Transverse colon (tissue), 4 donors: ENCODE results near the gene PIM2. TPM values are rescaled to one million over a fixed set of nuclear protein-coding genes. Genes with fewer than 3 reads are reported as not detected.

Source experiments
- DNase-seq: peaks from one replicate; pipeline ENCODE4 v3.0.0-alpha.2; 2019
- H3K27ac ChIP-seq, 4 donors: fragments of 200-600 bp; sonication (generic); 2 replicates each; pipeline ENCODE4 v1.5.1; 2016 to 2018; ENCODE audit warnings: inconsistent platforms in 4 of 4
- H3K27me3 ChIP-seq: fragments of 200-600 bp; sonication (generic); 2 replicates; pipeline ENCODE4 v1.5.1; 2017; ENCODE audit warnings: inconsistent platforms
- H3K36me3 ChIP-seq, 4 donors: fragments of 200-600 bp; sonication (generic); 2 replicates each; pipeline ENCODE4 v1.5.1; 2017 to 2019; ENCODE audit warnings: inconsistent platforms in 4 of 4
- H3K4me1 ChIP-seq, 4 donors: fragments of 200-600 bp; sonication (generic); 2 replicates each; pipeline ENCODE4 v1.5.1; 2017 to 2020; ENCODE audit warnings: inconsistent platforms in 4 of 4
- H3K4me3 ChIP-seq, 4 donors: fragments of 200-600 bp; sonication (generic); 1 replicate in 1 of 4; 2 replicates in 3 of 4; pipeline versions ENCODE4 v1.5.1 to v1.6.1; 2017 to 2019; ENCODE audit warnings: inconsistent platforms in 4 of 4
- H3K9me3 ChIP-seq, 2 donors: fragments of 200-600 bp; sonication (generic); 2 replicates each; pipeline ENCODE4 v1.5.1; 2017 to 2019; ENCODE audit warnings: inconsistent platforms in 2 of 2
- EP300 ChIP-seq: sonication (generic); formaldehyde crosslinking; IDR thresholded peaks from one replicate; pipeline ENCODE4 v1.6.1; 2017; ENCODE audit warnings: antibody characterized with exemption, low read depth
- POLR2A ChIP-seq: fragments of 450-650 bp; IDR thresholded peaks from one replicate; pipeline ENCODE4 v1.6.1; 2016; ENCODE audit warnings: antibody characterized with exemption, mild to moderate bottlenecking, moderate library complexity
- POLR2AphosphoS5 ChIP-seq, 3 donors: sonication (generic); formaldehyde crosslinking; IDR thresholded peaks; one replicate each; pipeline ENCODE4 v1.6.1; 2016; ENCODE audit warnings: antibody characterized with exemption in 3 of 3
- WGBS, 2 donors: methylation state at CpG; one replicate each; pipeline ENCODE4 v1.1.5; 2018; ENCODE audit warnings: low coverage in 1 of 2; 5-methylcytosine and 5-hydroxymethylcytosine counted together
- in situ Hi-C, 4 donors: fragments of 200-750 bp; cut with MboI; loops; one replicate each; pipeline versions ENCODE4 v1.15.0 to v1.15.1; 2017; ENCODE audit warnings: low sequenced_read_pairs in 3 of 4, low pct_ligation_motif_present in 1 of 4, low pct_unique_long_range_greater_than_20kb in 1 of 4
- intact Hi-C: fragments of 100-400 bp; cut with DNase I; formaldehyde crosslinking; loops from one replicate; pipeline ENCODE4 v1.15.1; 2023; ENCODE audit warnings: low total_unique reads
- total RNA-seq, 4 donors: library from RNA; depleted of rRNA; stranded (reverse); fragments of >200 nt; gene quantifications; one replicate each; pipeline ENCODE4 v1.1.0, GENCODE V29; 2016
- TF ChIP-seq, protein P1 (sequence below), 5 experiments: fragments of 200-600 bp in 3 of 5; fragments of 450-650 bp in 2 of 5; sonication (generic) in 3 of 5; IDR thresholded peaks; 1 replicate in 2 of 5; 2 replicates in 3 of 5; pipeline ENCODE4 v1.5.1; 2016 to 2017; ENCODE audit warnings: antibody characterized with exemption in 5 of 5, inconsistent platforms in 3 of 5, mild to moderate bottlenecking in 2 of 5, moderate library complexity in 1 of 5

Gene PIM2
- total RNA-seq, 4 donors from 2014 or later = 11.2 to 50.7 (median 20.6) TPM; not detected in 1

DNA sequence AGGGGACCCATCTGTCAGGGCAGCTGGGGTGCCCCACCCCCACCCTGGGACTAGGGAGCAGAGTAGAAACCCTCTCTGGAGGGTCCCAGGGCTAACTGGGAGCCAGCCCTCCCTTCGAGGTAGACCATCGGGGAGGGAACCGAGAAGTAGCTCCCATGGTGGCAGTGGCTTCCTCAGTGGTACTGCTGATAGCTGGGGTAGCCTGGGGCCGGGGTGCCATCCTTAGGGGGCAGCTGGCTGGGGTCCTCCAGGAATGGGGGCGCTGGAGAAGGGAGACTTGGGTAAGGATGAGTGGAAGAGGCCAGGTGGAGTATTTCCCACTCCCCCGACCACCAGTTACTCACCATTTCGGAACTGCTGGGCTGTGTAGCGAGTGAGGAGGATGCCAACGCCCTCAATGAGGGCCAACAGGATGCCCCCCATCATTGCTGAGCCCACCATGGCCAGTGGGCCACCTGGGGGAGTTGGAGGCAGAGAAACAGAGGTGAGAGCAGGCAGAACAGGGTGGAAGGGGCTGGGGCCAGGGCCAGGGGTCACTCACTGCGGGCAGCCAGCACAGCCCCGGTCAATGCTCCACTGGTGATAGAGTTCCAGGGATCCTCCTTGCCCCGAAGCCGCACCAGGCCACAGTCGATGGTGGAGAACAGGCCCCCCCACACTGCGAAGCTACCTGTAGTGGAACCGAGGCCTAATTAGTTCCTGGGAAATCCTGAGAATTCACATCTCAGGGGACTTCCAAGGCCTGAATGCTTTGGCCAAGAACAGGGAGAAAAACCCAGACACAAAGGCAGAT, 25.1 kb downstream of the PIM2 start:
- DNase-seq = no peak
- Histone ChIP-seq H3K9me3 (no peaks in the 10 kb centered on the region), H3K27ac (no peak overlapping the region), H3K27me3 (no peaks in the 10 kb centered on the region), H3K36me3 (no peaks in the 10 kb centered on the region), H3K4me3 (no peak overlapping the region), H3K4me1 (peaks cover 0 to 22% (median 9%) of the 10 kb centered on the region in 4 donors)
- TF ChIP-seq EP300 (no peak), POLR2A (no peak), POLR2AphosphoS5 (IDR thresholded peaks at IDR 0.05) (no peak)
- TF ChIP-seq, protein P1, sequence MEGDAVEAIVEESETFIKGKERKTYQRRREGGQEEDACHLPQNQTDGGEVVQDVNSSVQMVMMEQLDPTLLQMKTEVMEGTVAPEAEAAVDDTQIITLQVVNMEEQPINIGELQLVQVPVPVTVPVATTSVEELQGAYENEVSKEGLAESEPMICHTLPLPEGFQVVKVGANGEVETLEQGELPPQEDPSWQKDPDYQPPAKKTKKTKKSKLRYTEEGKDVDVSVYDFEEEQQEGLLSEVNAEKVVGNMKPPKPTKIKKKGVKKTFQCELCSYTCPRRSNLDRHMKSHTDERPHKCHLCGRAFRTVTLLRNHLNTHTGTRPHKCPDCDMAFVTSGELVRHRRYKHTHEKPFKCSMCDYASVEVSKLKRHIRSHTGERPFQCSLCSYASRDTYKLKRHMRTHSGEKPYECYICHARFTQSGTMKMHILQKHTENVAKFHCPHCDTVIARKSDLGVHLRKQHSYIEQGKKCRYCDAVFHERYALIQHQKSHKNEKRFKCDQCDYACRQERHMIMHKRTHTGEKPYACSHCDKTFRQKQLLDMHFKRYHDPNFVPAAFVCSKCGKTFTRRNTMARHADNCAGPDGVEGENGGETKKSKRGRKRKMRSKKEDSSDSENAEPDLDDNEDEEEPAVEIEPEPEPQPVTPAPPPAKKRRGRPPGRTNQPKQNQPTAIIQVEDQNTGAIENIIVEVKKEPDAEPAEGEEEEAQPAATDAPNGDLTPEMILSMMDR (IDR thresholded peaks at IDR 0.05) = no peak
- intact Hi-C loops (no loop called here), in situ Hi-C loops (no loop called here)
- WGBS, 2 donors = 86% methylated on average over 16 of the region's 16 CpGs; no CpG with 5 or more reads in 1 of the 2 donors

DNA sequence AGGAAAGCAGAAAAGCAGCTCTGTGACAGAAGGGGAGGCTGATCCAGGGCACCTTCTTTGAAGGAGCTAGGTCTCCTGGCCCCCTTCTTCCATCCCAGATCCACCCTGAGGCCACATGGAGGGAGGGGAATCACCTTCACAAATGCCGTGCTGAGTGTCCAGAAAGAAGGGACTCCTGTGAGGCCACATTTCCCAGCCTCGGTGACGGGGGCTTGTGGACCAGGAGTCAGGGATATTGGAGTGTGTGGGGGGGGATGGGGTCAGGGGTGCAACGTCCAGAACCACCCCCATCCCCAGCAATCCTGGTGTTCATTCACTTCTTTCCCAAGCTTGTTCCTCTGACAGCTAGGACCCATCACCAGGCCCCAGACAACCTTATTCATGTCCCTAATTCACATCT, 25.9 kb downstream of the PIM2 start:
- 69% methylated on average over 4 of the region's 4 CpGs; no CpG with 5 or more reads in 1 of the 2 donors for WGBS, 2 donors
- intact Hi-C loops = no loop called here
- DNase-seq = no peak

DNA sequence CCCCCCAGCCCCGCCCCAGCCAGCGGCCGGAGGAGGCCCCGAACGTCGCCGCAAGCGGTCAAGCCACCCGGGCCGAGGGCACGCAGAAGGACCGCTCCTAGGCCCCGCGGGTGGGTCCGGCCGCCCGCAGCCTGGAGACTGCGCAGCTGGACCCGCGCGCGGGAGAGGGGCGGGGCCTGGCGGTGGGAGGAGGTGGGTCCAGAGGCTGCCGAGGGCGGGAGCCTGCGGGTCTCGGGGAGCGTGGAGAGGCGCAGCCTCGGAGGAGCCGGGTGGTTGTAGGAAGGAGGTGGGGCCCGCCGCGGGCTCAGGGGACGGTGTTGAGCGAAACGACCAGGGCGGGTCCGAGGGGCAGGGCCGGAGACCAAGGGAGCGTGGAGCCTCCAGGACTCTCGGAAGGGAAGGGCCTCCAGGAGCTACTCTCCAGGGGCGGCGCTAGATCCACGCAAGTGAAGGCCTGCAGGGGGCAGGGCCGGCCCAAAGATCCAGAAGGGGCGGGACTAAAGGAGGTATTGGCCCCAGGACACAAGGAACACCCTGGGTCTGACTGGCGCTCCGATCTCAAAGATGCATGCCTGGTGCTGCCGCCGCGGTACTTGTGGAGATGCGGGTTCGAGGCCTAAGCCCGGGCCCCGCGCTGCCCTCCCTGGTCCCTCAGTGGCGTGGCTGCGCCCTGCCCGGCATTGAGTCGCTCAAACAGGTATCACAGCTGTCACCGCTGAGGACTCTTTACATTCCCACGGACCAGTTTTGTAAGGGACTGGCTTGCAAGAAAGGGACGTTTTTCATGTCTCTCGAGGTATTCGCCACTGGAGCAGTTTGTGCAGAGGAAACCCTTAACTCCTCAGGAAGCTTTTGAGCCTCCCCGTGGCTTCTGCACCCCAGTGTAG, 27.2 kb downstream of the PIM2 start:
- in situ Hi-C loops = no loop called here
- no peaks in the 10 kb centered on the region for H3K9me3 ChIP-seq
- peak; percentile 92 for DNase-seq
- WGBS, 2 donors = 48% methylated on average over 58 of the region's 68 CpGs; no CpG with 5 or more reads in 1 of the 2 donors
- H3K36me3 ChIP-seq = no peaks in the 10 kb centered on the region
- peaks cover 0 to 19% (median 9%) of the 10 kb centered on the region in 4 donors for H3K4me1 ChIP-seq
- H3K27me3 ChIP-seq = no peaks in the 10 kb centered on the region
- H3K27ac ChIP-seq = peak overlapping the region; percentile 78 to 88 (median 85)
- TF ChIP-seq, protein P1 (IDR thresholded peaks at IDR 0.05) = peak; percentile 36 to 66 (median 38)
- TF ChIP-seq EP300 = no peak
- peak; percentile 54 for TF ChIP-seq POLR2A
- peak in 2 of 3 donors; percentile 61 to 69 for TF ChIP-seq POLR2AphosphoS5 (IDR thresholded peaks at IDR 0.05)
- peak overlapping the region; percentile 46 to 84 (median 62) for H3K4me3 ChIP-seq
- intact Hi-C loops = no loop called here

More for the DNA sequence above, 25.9 kb downstream of the PIM2 start:
- Histone ChIP-seq H3K4me1 (peaks cover 0 to 22% (median 9%) of the 10 kb centered on the region in 4 donors), H3K36me3 (no peaks in the 10 kb centered on the region), H3K4me3 (no peak overlapping the region), H3K9me3 (no peaks in the 10 kb centered on the region), H3K27me3 (no peaks in the 10 kb centered on the region), H3K27ac (no peak overlapping the region)
- in situ Hi-C loops = no loop called here
- TF ChIP-seq, protein P1 (IDR thresholded peaks at IDR 0.05) = no peak
- TF ChIP-seq POLR2A (no peak), EP300 (no peak), POLR2AphosphoS5 (IDR thresholded peaks at IDR 0.05) (no peak)

DNA sequence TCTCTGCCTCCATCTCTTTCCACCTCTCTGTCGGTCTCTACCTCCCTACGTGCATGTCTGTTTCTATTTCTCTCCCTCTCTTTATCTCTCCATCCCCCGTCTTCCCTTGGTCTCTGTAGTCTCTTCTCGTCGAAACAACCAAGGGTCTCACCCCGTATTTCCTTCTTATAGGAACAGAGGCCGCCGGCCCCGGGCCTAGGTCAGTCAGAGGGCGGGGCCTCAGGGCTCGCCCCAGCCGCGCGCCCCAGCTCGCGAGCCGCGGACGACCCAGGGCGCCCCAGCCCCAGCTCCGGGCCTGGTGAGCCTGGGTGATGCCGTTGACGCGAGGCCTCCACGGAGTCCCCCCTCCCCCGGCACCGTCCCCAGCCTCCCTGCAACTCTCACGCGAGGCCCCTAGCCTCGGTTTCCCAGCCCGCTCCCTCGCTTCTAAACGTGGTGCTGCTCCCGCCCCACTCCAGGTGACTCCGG, 27.9 kb downstream of the PIM2 start:
- intact Hi-C loops = no loop called here
- Histone ChIP-seq H3K36me3 (no peaks in the 10 kb centered on the region), H3K9me3 (no peaks in the 10 kb centered on the region), H3K4me3 (peak overlapping the region; percentile 46 to 84 (median 62)), H3K27ac (peak overlapping the region; percentile 78 to 88 (median 85)), H3K27me3 (no peaks in the 10 kb centered on the region), H3K4me1 (peaks cover 0 to 13% (median 6%) of the 10 kb centered on the region in 4 donors)
- 0 to 46% methylated on average over 1 to 32 of the region's 35 CpGs for WGBS, 2 donors
- no peak for DNase-seq
- no peak for TF ChIP-seq POLR2AphosphoS5 (IDR thresholded peaks at IDR 0.05)
- no peak for TF ChIP-seq POLR2A
- TF ChIP-seq, protein P1 (IDR thresholded peaks at IDR 0.05) = no peak
- TF ChIP-seq EP300 = no peak
- in situ Hi-C loops = no loop called here
